Esophagus squamous epithelium (tissue), 5 donors: Measurements from ENCODE around the gene PPARA. TPM values are rescaled to one million over a fixed set of nuclear protein-coding genes. Genes with fewer than 3 reads are reported as not detected.

ENCODE experiments used
- DNase-seq: peaks from one replicate; lab custom pipeline; 2025; lab: John Stamatoyannopoulos, UW
- H3K27ac ChIP-seq, 4 donors: fragments of 200-600 bp; sonication (generic); one replicate each; pipeline ENCODE4 v1.5.1; 2016 to 2019; ENCODE audit warnings: mild to moderate bottlenecking in 1 of 4
- H3K27me3 ChIP-seq, 4 donors: fragments of 200-600 bp; sonication (generic); 1 replicate in 3 of 4; 2 replicates in 1 of 4; pipeline versions ENCODE4 v1.5.1 to v1.6.0; 2017 to 2021; ENCODE audit warnings: antibody characterized with exemption in 1 of 4
- H3K36me3 ChIP-seq, 3 donors: fragments of 200-600 bp; sonication (generic); one replicate each; pipeline ENCODE4 v1.5.1; 2016 to 2019
- H3K4me1 ChIP-seq, 3 donors: fragments of 200-600 bp; sonication (generic); one replicate each; pipeline ENCODE4 v1.5.1; 2017 to 2019
- H3K4me3 ChIP-seq, 4 donors: fragments of 200-600 bp; sonication (generic); 1 replicate in 3 of 4; 2 replicates in 1 of 4; pipeline ENCODE4 v1.5.1; 2016 to 2019; ENCODE audit warnings: mild to moderate bottlenecking in 2 of 4, moderate library complexity in 1 of 4
- H3K9me3 ChIP-seq, 3 donors: fragments of 200-600 bp; sonication (generic); one replicate each; pipeline ENCODE4 v1.5.1; 2016 to 2019
- POLR2A ChIP-seq, 4 donors: fragments of 450-650 bp; IDR thresholded peaks; one replicate each; pipeline ENCODE4 v1.6.1; 2017; ENCODE audit warnings: antibody characterized with exemption in 4 of 4, mild to moderate bottlenecking in 4 of 4, moderate library complexity in 3 of 4
- WGBS, 2 donors: methylation state at CpG; one replicate each; pipeline ENCODE4 v1.1.5; 2018; 5-methylcytosine and 5-hydroxymethylcytosine counted together
- intact Hi-C: fragments of 100-400 bp; cut with DNase I; formaldehyde crosslinking; loops from one replicate; pipeline ENCODE4 v1.15.0; 2022
- total RNA-seq, 4 donors: library from RNA; depleted of rRNA; stranded (reverse); fragments of >200 nt; gene quantifications; one replicate each; pipeline ENCODE4 v1.1.0, GENCODE V29; 2016
- TF ChIP-seq, protein P1 (sequence below), 6 experiments: fragments of 450-650 bp in 4 of 6; fragments of 200-600 bp in 2 of 6; sonication (generic) in 2 of 6; IDR thresholded peaks; one replicate each; pipeline ENCODE4 v1.5.1; 2016 to 2019; ENCODE audit warnings: antibody characterized with exemption in 6 of 6, mild to moderate bottlenecking in 4 of 6, moderate library complexity in 4 of 6
- donor health status: DM: yes; HTN: yes; CAD: no.

Gene PPARA
- total RNA-seq, 4 donors from 2014 or later, result 7.7 to 18.5 (median 10.1) TPM

DNA sequence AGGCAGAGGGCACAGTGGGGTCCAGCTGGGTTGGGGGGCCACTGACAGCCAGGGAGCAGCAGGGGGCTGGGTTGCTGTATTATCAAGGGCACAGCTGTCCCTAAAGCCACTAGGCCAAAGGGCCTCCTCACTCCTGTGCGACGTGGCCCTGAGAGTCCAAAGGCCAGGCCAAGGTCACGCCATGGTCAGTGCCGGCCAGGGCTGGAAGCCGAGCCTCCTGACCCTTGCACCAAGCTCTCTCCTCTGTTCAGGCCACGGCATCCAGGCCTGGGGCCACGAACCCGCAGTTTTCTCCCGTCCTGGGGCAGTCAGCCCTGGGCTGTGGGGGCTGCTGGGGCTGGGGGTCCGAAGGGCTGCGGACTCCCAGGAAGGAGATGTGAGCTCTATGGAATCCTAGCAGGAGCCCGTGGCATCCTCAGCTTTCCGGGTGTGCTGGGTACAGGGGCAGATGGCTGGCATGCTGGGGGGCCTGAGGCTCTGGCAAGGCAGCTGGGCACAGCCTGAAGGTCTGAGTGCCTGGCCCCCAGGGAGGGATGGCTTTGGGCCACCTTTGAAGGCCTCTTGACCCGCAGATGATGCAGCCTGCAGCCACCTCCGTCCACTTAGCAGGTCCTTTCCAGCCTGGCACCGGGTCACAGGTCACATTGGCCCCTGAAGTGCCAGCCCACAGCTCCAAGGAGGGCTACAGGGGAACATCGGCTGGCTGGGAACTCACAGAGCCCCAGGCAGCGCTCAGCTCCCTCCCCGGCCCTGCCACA, 17.3 kb upstream of the PPARA start:
- Histone ChIP-seq H3K4me1 (peaks cover 0 to 15% (median 0%) of the 10 kb centered on the region in 3 donors), H3K27me3 (no peaks in the 10 kb centered on the region), H3K4me3 (no peak overlapping the region), H3K27ac (no peak overlapping the region), H3K9me3 (no peaks in the 10 kb centered on the region), H3K36me3 (no peaks in the 10 kb centered on the region)
- TF ChIP-seq POLR2A (IDR thresholded peaks at IDR 0.05), result no peak
- TF ChIP-seq, protein P1, sequence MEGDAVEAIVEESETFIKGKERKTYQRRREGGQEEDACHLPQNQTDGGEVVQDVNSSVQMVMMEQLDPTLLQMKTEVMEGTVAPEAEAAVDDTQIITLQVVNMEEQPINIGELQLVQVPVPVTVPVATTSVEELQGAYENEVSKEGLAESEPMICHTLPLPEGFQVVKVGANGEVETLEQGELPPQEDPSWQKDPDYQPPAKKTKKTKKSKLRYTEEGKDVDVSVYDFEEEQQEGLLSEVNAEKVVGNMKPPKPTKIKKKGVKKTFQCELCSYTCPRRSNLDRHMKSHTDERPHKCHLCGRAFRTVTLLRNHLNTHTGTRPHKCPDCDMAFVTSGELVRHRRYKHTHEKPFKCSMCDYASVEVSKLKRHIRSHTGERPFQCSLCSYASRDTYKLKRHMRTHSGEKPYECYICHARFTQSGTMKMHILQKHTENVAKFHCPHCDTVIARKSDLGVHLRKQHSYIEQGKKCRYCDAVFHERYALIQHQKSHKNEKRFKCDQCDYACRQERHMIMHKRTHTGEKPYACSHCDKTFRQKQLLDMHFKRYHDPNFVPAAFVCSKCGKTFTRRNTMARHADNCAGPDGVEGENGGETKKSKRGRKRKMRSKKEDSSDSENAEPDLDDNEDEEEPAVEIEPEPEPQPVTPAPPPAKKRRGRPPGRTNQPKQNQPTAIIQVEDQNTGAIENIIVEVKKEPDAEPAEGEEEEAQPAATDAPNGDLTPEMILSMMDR (IDR thresholded peaks at IDR 0.05), result no peak
- intact Hi-C loops, result no loop called here
- WGBS, 2 donors, result 87 to 93% methylated on average over 8 to 12 of the region's 19 CpGs
- no peak for DNase-seq

DNA sequence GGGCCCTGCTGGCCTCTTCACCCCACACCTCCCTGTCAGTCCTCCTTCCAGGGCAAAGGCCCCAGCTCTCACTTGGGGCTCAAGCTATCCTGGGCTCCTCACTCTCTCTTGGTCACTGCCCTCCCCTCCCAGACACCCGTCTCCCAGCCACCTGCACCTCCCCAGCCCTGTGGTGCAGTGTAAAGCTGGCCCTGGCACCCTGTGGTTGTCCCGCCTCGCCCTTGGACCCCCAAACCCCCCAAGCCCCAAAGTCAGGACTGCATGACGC, 16.8 kb upstream of the PPARA start:
- H3K27ac ChIP-seq, result no peak overlapping the region
- H3K4me1 ChIP-seq, result peaks cover 0 to 15% (median 0%) of the 10 kb centered on the region in 3 donors
- H3K36me3 ChIP-seq, result no peaks in the 10 kb centered on the region
- no peaks in the 10 kb centered on the region for H3K9me3 ChIP-seq
- H3K4me3 ChIP-seq, result no peak overlapping the region
- H3K27me3 ChIP-seq, result no peaks in the 10 kb centered on the region
- no peak for TF ChIP-seq POLR2A (IDR thresholded peaks at IDR 0.05)
- TF ChIP-seq, protein P1 (IDR thresholded peaks at IDR 0.05), result no peak
- WGBS, 2 donors, result 50 to 100% methylated on average over 1 of the region's 4 CpGs
- no peak for DNase-seq
- intact Hi-C loops, result no loop called here

DNA sequence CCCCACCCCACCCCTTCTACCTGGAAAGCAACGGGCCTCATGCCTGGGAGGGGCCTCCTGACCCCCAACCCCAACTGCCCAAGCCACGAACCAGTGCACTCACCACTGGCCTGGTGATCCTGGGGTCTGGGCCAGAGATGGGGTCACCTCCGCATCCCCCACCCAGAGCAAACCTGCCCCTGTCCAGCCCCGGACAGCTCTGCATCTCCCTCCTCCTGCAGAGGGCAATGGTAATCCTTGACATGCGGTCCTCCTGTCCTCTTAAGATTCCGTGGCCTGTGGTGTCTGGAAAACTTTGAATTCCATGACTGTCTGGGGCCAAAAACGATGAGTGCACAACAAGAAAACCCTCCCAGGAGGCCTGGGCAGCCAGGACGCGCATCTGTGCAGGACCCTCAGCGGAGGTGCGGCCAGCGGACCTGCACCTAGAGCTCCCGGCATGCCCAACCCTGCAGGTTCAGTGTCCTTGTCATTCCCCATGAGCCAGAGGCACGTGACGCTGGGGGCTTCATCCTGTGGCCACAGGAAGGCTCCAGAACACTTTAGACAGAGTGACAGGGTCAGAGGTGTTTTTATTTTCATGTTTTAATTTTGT, 16.1 kb upstream of the PPARA start:
- TF ChIP-seq, protein P1 (IDR thresholded peaks at IDR 0.05), result no peak
- TF ChIP-seq POLR2A (IDR thresholded peaks at IDR 0.05), result no peak
- H3K27me3 ChIP-seq, result no peaks in the 10 kb centered on the region
- no peak overlapping the region for H3K27ac ChIP-seq
- intact Hi-C loops, result no loop called here
- 92% methylated on average over 6 to 8 of the region's 15 CpGs for WGBS, 2 donors
- H3K4me1 ChIP-seq, result peaks cover 0 to 11% (median 0%) of the 10 kb centered on the region in 3 donors
- H3K9me3 ChIP-seq, result no peaks in the 10 kb centered on the region
- H3K4me3 ChIP-seq, result no peak overlapping the region
- no peaks in the 10 kb centered on the region for H3K36me3 ChIP-seq
- DNase-seq, result no peak

DNA sequence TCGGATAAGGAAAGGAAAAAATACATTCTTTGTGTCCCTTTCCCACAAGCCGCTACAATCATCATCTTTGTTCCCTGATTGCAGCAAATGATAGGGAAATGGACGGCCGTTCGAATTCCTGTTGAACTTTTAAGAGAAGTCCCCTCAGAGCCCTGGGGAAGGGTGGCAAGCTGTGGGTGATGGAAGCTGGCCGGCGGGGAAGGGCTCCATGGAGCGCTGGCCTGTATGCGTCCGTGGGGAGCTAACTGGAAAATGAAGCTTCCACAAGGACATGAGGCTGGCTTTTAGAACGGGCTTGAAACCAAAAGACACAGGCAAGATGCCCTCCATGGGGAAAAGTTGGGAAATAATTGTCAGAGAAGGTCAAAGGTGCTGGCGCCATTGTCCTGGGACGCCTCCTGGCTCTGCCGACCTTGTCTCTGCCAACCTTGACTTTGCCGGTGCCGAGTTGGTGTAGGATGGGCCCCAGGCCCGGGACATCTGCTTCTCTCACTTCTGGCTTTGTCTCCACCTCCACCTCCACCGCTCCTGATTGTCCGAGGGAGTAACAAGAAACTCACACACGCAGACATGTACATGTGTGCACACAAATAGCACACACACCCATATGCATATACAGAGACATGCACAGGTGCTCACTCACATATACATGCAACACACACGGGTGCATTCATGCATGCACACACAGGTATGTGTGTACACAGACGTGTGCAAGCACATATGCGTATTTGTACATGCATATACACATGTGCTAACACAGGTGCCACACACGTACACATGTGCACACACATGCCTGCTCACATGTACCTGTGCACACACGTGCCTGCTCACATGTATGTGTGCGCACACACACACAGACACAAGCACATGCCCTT, 14.5 kb upstream of the PPARA start:
- Histone ChIP-seq H3K27me3 (no peaks in the 10 kb centered on the region), H3K36me3 (no peaks in the 10 kb centered on the region), H3K4me3 (no peak overlapping the region), H3K4me1 (peaks cover 0 to 10% (median 4%) of the 10 kb centered on the region in 3 donors), H3K27ac (no peak overlapping the region), H3K9me3 (no peaks in the 10 kb centered on the region)
- TF ChIP-seq POLR2A (IDR thresholded peaks at IDR 0.05), result no peak
- TF ChIP-seq, protein P1 (IDR thresholded peaks at IDR 0.05), result no peak
- DNase-seq, result no peak
- intact Hi-C loops, result no loop called here
- WGBS, 2 donors, result 85 to 86% methylated on average over 25 to 26 of the region's 26 CpGs
